HepG2 (cell line): ENCODE results near the gene CA4. TPM values are rescaled to one million over a fixed set of nuclear protein-coding genes. Genes with fewer than 3 reads are reported as not detected.
A peak's percentile ranks its signal among the peaks of the same experiment; 100 is the strongest.

Experiments used
- ATAC-seq: fragments of 200-7000 bp; cut with Tn5 transposase; 3 replicates; pipeline ENCODE4 v1.9.1; 2020; ENCODE audit warnings: mild to moderate bottlenecking, moderate library complexity
- BruUV-seq: library from RNA; stranded (reverse); fragments of 400-500 nt; replicated peaks from 2 replicates; lab custom pipeline; 2021; lab: Mats Ljungman, UMichigan
- CTCF ChIA-PET: fragments of 300-600 bp; formaldehyde crosslinking; extraction: SDS; loops from one replicate; lab custom pipeline; 2021; ENCODE audit warnings: low total read pairs, inconsistent platforms, low intra/inter-chr PET ratio; lab: Yijun Ruan, JAX
- POLR2A ChIA-PET: fragments of 350-600 bp; sonication (Branson Sonifier 250); formaldehyde crosslinking; loops from one replicate; lab custom pipeline; 2020; ENCODE audit warnings: antibody characterized with exemption, inconsistent platforms; lab: Yijun Ruan, JAX
- DNase-seq: peaks from one replicate; pipeline ENCODE4 v3.0.0-alpha.2; 2015; ENCODE audit warnings: low spot score
- FAIRE-seq: peaks from 3 replicates; lab custom pipeline; 2011; peaks lifted over from hg19 to GRCh38; lab: Jason Lieb, UNC
- H2AFZ ChIP-seq: one replicate; pipeline ENCODE4 v1.6.1; 2011; ENCODE audit warnings: low read length, inconsistent platforms
- H3K27ac ChIP-seq: fragments of 300-600 bp; 3 replicates; pipeline ENCODE4 v1.8.0; 2011; ENCODE audit warnings: mixed run types, mild to moderate bottlenecking, mixed read lengths, low read length, inconsistent platforms; ENCODE audit not compliant: insufficient read depth; ENCODE audit errors: extremely low read length
- H3K27me3 ChIP-seq, 2 experiments: fragments of 200-600 bp in 1 of 2; 2 replicates in 1 of 2; 3 replicates in 1 of 2; pipeline versions ENCODE4 v1.6.0 to v1.8.0; 2011; ENCODE audit warnings: low read length in 2 of 2, mild to moderate bottlenecking in 2 of 2, moderate library complexity in 2 of 2, inconsistent platforms in 1 of 2; ENCODE audit not compliant: insufficient read depth in 2 of 2, control insufficient read depth in 1 of 2
- H3K36me3 ChIP-seq, 2 experiments: fragments of 200-600 bp in 1 of 2; replicated peaks in 1 of 2; 2 replicates in 1 of 2; 3 replicates in 1 of 2; pipeline versions ENCODE4 v1.5.1 to v1.8.0; 2011; ENCODE audit warnings: low read length in 2 of 2, inconsistent platforms in 1 of 2; ENCODE audit not compliant: insufficient read depth in 2 of 2, control insufficient read depth in 1 of 2
- H3K4me1 ChIP-seq: 2 replicates; pipeline ENCODE4 v1.5.1; 2012; ENCODE audit warnings: low read length, inconsistent platforms; ENCODE audit not compliant: insufficient read depth
- H3K4me2 ChIP-seq: 2 replicates; pipeline ENCODE4 v1.6.0; 2011; ENCODE audit warnings: low read depth, low read length, inconsistent platforms
- H3K4me3 ChIP-seq, 3 experiments: fragments of 200-600 bp in 1 of 3; sonication (generic), shearing (Covaris generic) in 1 of 3; replicated peaks in 1 of 3; 2 replicates each; pipeline ENCODE4 v1.5.1; 2011 to 2016; ENCODE audit warnings: low read length in 3 of 3, inconsistent platforms in 2 of 3, low read depth in 2 of 3, mild to moderate bottlenecking in 2 of 3, control low read depth in 1 of 3, mixed read lengths in 1 of 3; ENCODE audit not compliant: insufficient read depth in 1 of 3
- H3K79me2 ChIP-seq: one replicate; pipeline ENCODE4 v1.6.1; 2011; ENCODE audit warnings: low read length, inconsistent platforms; ENCODE audit not compliant: insufficient read depth
- H3K9ac ChIP-seq: 2 replicates; pipeline ENCODE4 v1.6.0; 2011; ENCODE audit warnings: mild to moderate bottlenecking, low read depth, low read length, inconsistent platforms; ENCODE audit not compliant: insufficient read depth
- H3K9me3 ChIP-seq: 2 replicates; pipeline ENCODE4 v1.5.1; 2012; ENCODE audit warnings: mild to moderate bottlenecking, low read length
- H4K20me1 ChIP-seq: 2 replicates; pipeline ENCODE4 v1.6.0; 2011; ENCODE audit warnings: inconsistent platforms, mild to moderate bottlenecking, low read length, moderate library complexity; ENCODE audit not compliant: insufficient read depth
- ARNT2 ChIP-seq: sonication (generic); formaldehyde crosslinking; IDR thresholded peaks from 2 replicates; pipeline ENCODE4 v1.8.0; 2022; ENCODE audit warnings: mild to moderate bottlenecking, low read depth, missing genetic modification reagents, moderate library complexity
- BHLHE40 ChIP-seq: IDR thresholded peaks from 2 replicates; pipeline ENCODE4 v1.6.1; 2011; ENCODE audit warnings: low read length, improper control_type of control experiment
- CTCF ChIP-seq: sonication (generic); formaldehyde crosslinking; IDR thresholded peaks from 2 replicates; pipeline ENCODE4 v1.5.0; 2020; ENCODE audit warnings: mild to moderate bottlenecking, missing genetic modification reagents, moderate library complexity
- EP300 ChIP-seq, 3 experiments: sonication (generic) in 1 of 3; formaldehyde crosslinking in 1 of 3; IDR thresholded peaks; 2 replicates each; pipeline versions ENCODE4 v1.5.1 to v1.6.1; 2011 to 2020; ENCODE audit warnings: low read depth in 2 of 3, low read length in 2 of 3, borderline replicate concordance in 1 of 3, improper control_type of control experiment in 1 of 3, mild to moderate bottlenecking in 1 of 3, missing genetic modification reagents in 1 of 3, moderate library complexity in 1 of 3
- ERF ChIP-seq: IDR thresholded peaks from 2 replicates; pipeline ENCODE4 v1.6.1; 2018; ENCODE audit warnings: missing biosample characterization, missing genetic modification reagents
- HNRNPUL1 ChIP-seq: fragments of 200-400 bp; formaldehyde crosslinking; IDR thresholded peaks from 2 replicates; pipeline ENCODE4 v1.6.1; 2017; ENCODE audit warnings: low read depth, mild to moderate bottlenecking, low read length, moderate library complexity
- MAFG ChIP-seq: sonication (generic); formaldehyde crosslinking; IDR thresholded peaks from 2 replicates; pipeline ENCODE4 v1.5.1; 2020; ENCODE audit warnings: mild to moderate bottlenecking, missing genetic modification reagents
- MAX ChIP-seq: IDR thresholded peaks from 2 replicates; pipeline ENCODE4 v1.6.1; 2012; ENCODE audit warnings: inconsistent platforms
- MIER2 ChIP-seq: IDR thresholded peaks from 2 replicates; pipeline ENCODE4 v1.6.1; 2016; ENCODE audit warnings: missing biosample characterization, missing genetic modification reagents
- MIXL1 ChIP-seq: IDR thresholded peaks from 2 replicates; pipeline ENCODE4 v1.6.1; 2016
- PATZ1 ChIP-seq: sonication (generic); formaldehyde crosslinking; IDR thresholded peaks from 2 replicates; pipeline ENCODE4 v1.4.0; 2020; ENCODE audit warnings: missing genetic modification reagents
- SMC3 ChIP-seq: IDR thresholded peaks from 2 replicates; pipeline ENCODE4 v1.6.1; 2011; ENCODE audit warnings: low read length, improper control_type of control experiment
- SP140L ChIP-seq: sonication (generic); formaldehyde crosslinking; IDR thresholded peaks from 2 replicates; pipeline ENCODE4 v1.4.0; 2020; ENCODE audit warnings: missing genetic modification reagents, borderline replicate concordance
- TBL1XR1 ChIP-seq: fragments of 150-350 bp; IDR thresholded peaks from 2 replicates; pipeline ENCODE4 v1.6.1; 2014; ENCODE audit warnings: borderline replicate concordance, low read length; ENCODE audit not compliant: partially characterized antibody
- TEAD3 ChIP-seq: optimal IDR thresholded peaks from 2 replicates; pipeline ENCODE3; 2016; ENCODE audit warnings: borderline replicate concordance
- THRA ChIP-seq: sonication (generic); formaldehyde crosslinking; IDR thresholded peaks from 2 replicates; pipeline ENCODE4 v1.4.0; 2020; ENCODE audit warnings: missing genetic modification reagents, borderline replicate concordance
- ZNF501 ChIP-seq: sonication (generic); formaldehyde crosslinking; IDR thresholded peaks from 2 replicates; pipeline ENCODE4 v1.5.1; 2020; ENCODE audit warnings: mild to moderate bottlenecking, moderate library complexity, missing genetic modification reagents
- ZNF644 ChIP-seq: IDR thresholded peaks from 2 replicates; pipeline ENCODE4 v1.6.1; 2016; ENCODE audit warnings: low read depth
- ZSCAN21 ChIP-seq: sonication (generic); formaldehyde crosslinking; IDR thresholded peaks from 2 replicates; pipeline ENCODE4 v1.8.0; 2022; ENCODE audit warnings: mild to moderate bottlenecking, missing genetic modification reagents, moderate library complexity, borderline replicate concordance
- WGBS: methylation state at CpG from one replicate; pipeline ENCODE4 v1.1.6; 2017; ENCODE audit warnings: low lambda C conversion rate; 5-methylcytosine and 5-hydroxymethylcytosine counted together
- in situ Hi-C: cut with HindIII; loops from 2 replicates; pipeline ENCODE4 v1.10.0; 2017; ENCODE audit warnings: low pct_unique_long_range_greater_than_20kb; ENCODE audit not compliant: extremely low pct_ligation_motif_present
- intact Hi-C: fragments of 100-400 bp; cut with micrococcal nuclease; formaldehyde crosslinking; loops from one replicate; pipeline ENCODE4 v1.10.0; 2022; ENCODE audit not compliant: unreplicated experiment
- polyA plus RNA-seq, 8 experiments: library from polyadenylated mRNA; depleted of rRNA in 3 of 8; stranded (reverse) in 7 of 8; unstranded in 1 of 8; fragments of >200 nt; fragmentation: Illumina TruSeq in 4 of 8; extraction: Trizol in 4 of 8; gene quantifications; 2 replicates each; pipeline versions ENCODE4 v1.2.1 to v1.2.3, GENCODE V29; 2011 to 2016; ENCODE audit warnings: low read depth in 4 of 8, missing spikeins in 1 of 8, mixed read lengths in 1 of 8; ENCODE audit not compliant: insufficient read depth in 1 of 8
- total RNA-seq, 5 experiments: library from RNA; depleted of rRNA; stranded (reverse); fragments of >200 nt; fragmentation: Illumina TruSeq; extraction: Trizol; gene quantifications; 2 replicates each; pipeline ENCODE4 v1.2.3, GENCODE V29; 2016; ENCODE audit warnings: low read depth in 1 of 5

The CA4 gene
- total and polyA plus RNA-seq, 2 of the 13 experiments (the other 11 are each of a cell fraction or from before 2014, with no cell fraction given), result not detected

- H3K27me3 ChIP-seq, result peaks cover 11 to 72% of the 10 kb centered on the region in 2 experiments
- H3K27ac ChIP-seq, result no peak overlapping the region
- no peak for TF ChIP-seq SP140L
- TF ChIP-seq ARNT2, result peak; percentile 21; the same call in 1 of the 2 replicates
- TF ChIP-seq TBL1XR1, result peak; percentile 18
- TF ChIP-seq ZNF501, result peak; percentile 73; the same call in 1 of the 2 replicates
- no peak for TF ChIP-seq MAFG (CRISPR knock-in tag)
- TF ChIP-seq SMC3, result peak; percentile 93
- 0 out of 2 replicates have a peak, but pooled peaks have one; percentile 23 for TF ChIP-seq BHLHE40
- TF ChIP-seq ERF (CRISPR knock-in tag), result peak; percentile 49; the same call in 1 of the 2 replicates
- TF ChIP-seq HNRNPUL1, result no peak
- TF ChIP-seq MIXL1 (CRISPR knock-in tag), result peak; percentile 61; the same call in 1 of the 2 replicates
- TF ChIP-seq PATZ1 (CRISPR knock-in tag), result peak; percentile 53
- TF ChIP-seq MAX, result 0 out of 2 replicates have a peak, but pooled peaks have one; percentile 30
- TF ChIP-seq MIER2 (CRISPR knock-in tag), result peak; percentile 92
- TF ChIP-seq EP300 (IDR thresholded peaks at IDR 0.05; ENCODE audit: low read depth in 2 of 2, low read length in 2 of 2), result no peak
- 0 out of 2 replicates have a peak, but pooled peaks have one; percentile 8 for TF ChIP-seq EP300 (CRISPR knock-in tag; IDR thresholded peaks at IDR 0.05; ENCODE audit: borderline replicate concordance)
- TF ChIP-seq CTCF (CRISPR knock-in tag), result peak; percentile 91
- 0 out of 2 replicates have a peak, but pooled peaks have one; percentile 23 for TF ChIP-seq THRA (CRISPR knock-in tag)
- 0 out of 2 replicates have a peak, but pooled peaks have one; percentile 37 for TF ChIP-seq ZNF644 (CRISPR knock-in tag)
- TF ChIP-seq TEAD3 (CRISPR knock-in tag), result peak; percentile 47
- TF ChIP-seq ZSCAN21, result 0 out of 2 replicates have a peak, but pooled peaks have one; percentile 44
Measured at GRCh38 chr17:60142872-60143499, 6.8 kb upstream of the CA4 start.

More at GRCh38 chr17:60142872-60143499, 6.8 kb upstream of the CA4 start:
- no peak overlapping the region for H3K9ac ChIP-seq
- no peaks in the 10 kb centered on the region for H3K79me2 ChIP-seq
- ChIA-PET POLR2A (no interaction called here), CTCF (interaction anchor here (1.0 to 3.4 kb wide), 3 partner anchors 20 to 496 kb away, joined by 3 to 28 read pairs (median 4); no protein-coding TSS in a partner anchor)
- no TSS peak for BruUV-seq
- H3K9me3 ChIP-seq, result no peaks in the 10 kb centered on the region
- no peak overlapping the region for H2AFZ ChIP-seq
- peaks cover 4% of the 10 kb centered on the region; the same call in 1 of the 2 replicates for H4K20me1 ChIP-seq
- in situ Hi-C loops, result no loop called here
- intact Hi-C loops, result loop anchor here (1.0 to 10.0 kb wide), 4 partner anchors 32 to 382 kb away; no protein-coding TSS in a partner anchor
- WGBS, result under 1% methylated on average over 10 of the region's 10 CpGs
- DNase-seq, result peak; percentile 83
- ATAC-seq, result peak; percentile 82
- FAIRE-seq, result peak; percentile 92
- peak overlapping the region in 2 of 3 experiments; percentile 23 to 56; a peak in 3 of 6 replicates for H3K4me3 ChIP-seq
- H3K4me1 ChIP-seq, result peaks cover 28% of the 10 kb centered on the region
- H3K36me3 ChIP-seq, result no peaks in the 10 kb centered on the region
- H3K4me2 ChIP-seq, result peak overlapping the region; percentile 74
